ENCODE data around the gene BCL7A. TPM values are rescaled to one million over a fixed set of nuclear protein-coding genes. Genes with fewer than 3 reads are reported as not detected.

Gene BCL7A
- total and polyA plus RNA-seq, 9 of the 15 experiments (the other 6 are each of a cell fraction or from before 2014, with no cell fraction given), result 0.25 to 21.9 (median 14.9) TPM

- TF ChIP-seq TARDBP (IDR thresholded peaks at IDR 0.05) (0 out of 2 replicates have a peak, but pooled peaks have one; percentile 1), KLF13 (tag; IDR thresholded peaks at IDR 0.05; ENCODE audit: borderline replicate concordance, low read depth) (no peak), REST (IDR thresholded peaks at IDR 0.05; ENCODE audit: borderline replicate concordance) (no peak), REST (CRISPR knock-in tag; IDR thresholded peaks at IDR 0.05; ENCODE audit: low read depth) (no peak), YBX1 (IDR thresholded peaks at IDR 0.05) (no peak), ZMIZ1 (IDR thresholded peaks at IDR 0.05; ENCODE audit: low read depth in 2 of 2, low read length in 2 of 2) (0 out of 4 replicates have a peak, but pooled peaks of 1 of the 2 experiments have one; percentile 43), MAFK (IDR thresholded peaks at IDR 0.05; ENCODE audit: low read length) (peak; percentile 35; the same call in 1 of the 2 replicates), THRA (IDR thresholded peaks at IDR 0.05) (no peak; the same call in 1 of the 2 replicates), TFAP4 (CRISPR knock-in tag; IDR thresholded peaks at IDR 0.05; ENCODE audit: borderline replicate concordance) (peak; percentile 57), TAF1 (IDR thresholded peaks at IDR 0.05; ENCODE audit: control insufficient read depth, extremely low read depth, insufficient read depth, low read length, severe bottlenecking) (peak; percentile 64), USF1 (CRISPR knock-in tag; IDR thresholded peaks at IDR 0.05) (peak; percentile 37; the same call in 1 of the 2 replicates)
Observed at GRCh38 chr12:122064780-122065588, 43.3 kb downstream of the BCL7A start (continued).
